H9 (cell line): Measurements from ENCODE around the gene RPL10A. TPM values are rescaled to one million over a fixed set of nuclear protein-coding genes. Genes with fewer than 3 reads are reported as not detected.

Experiments
- DNase-seq: peaks from one replicate; pipeline ENCODE4 v3.0.0-alpha.2; 2017
- H2AFZ ChIP-seq: one replicate; pipeline ENCODE4 v1.6.1; 2013; ENCODE audit warnings: mild to moderate bottlenecking, low read length, control low read depth, moderate library complexity
- H2AK5ac ChIP-seq: 2 replicates; pipeline ENCODE4 v1.6.1; 2013; ENCODE audit warnings: low read length, control low read depth, mixed read lengths; ENCODE audit not compliant: insufficient read length
- H2BK120ac ChIP-seq: one replicate; pipeline ENCODE4 v1.6.1; 2013; ENCODE audit warnings: low read depth, mild to moderate bottlenecking, low read length, control low read depth, inconsistent platforms; ENCODE audit not compliant: poor library complexity, severe bottlenecking
- H2BK12ac ChIP-seq: 2 replicates; pipeline ENCODE4 v1.6.1; 2013; ENCODE audit warnings: low read length, control low read depth, mixed read lengths, low read depth; ENCODE audit not compliant: insufficient read length
- H2BK15ac ChIP-seq: 2 replicates; pipeline ENCODE4 v1.6.1; 2013; ENCODE audit warnings: low read depth, low read length, control low read depth
- H2BK20ac ChIP-seq: one replicate; pipeline ENCODE4 v1.6.1; 2013; ENCODE audit warnings: low read depth, mild to moderate bottlenecking, low read length, control low read depth, inconsistent platforms; ENCODE audit not compliant: poor library complexity, severe bottlenecking
- H2BK5ac ChIP-seq: 2 replicates; pipeline ENCODE4 v1.6.1; 2013; ENCODE audit warnings: low read length, control low read depth, mixed read lengths; ENCODE audit not compliant: insufficient read length
- H3K14ac ChIP-seq: 2 replicates; pipeline ENCODE4 v1.6.1; 2013; ENCODE audit warnings: low read length, control low read depth; ENCODE audit not compliant: insufficient read depth
- H3K18ac ChIP-seq: 2 replicates; pipeline ENCODE4 v1.6.1; 2013; ENCODE audit warnings: low read depth, mild to moderate bottlenecking, mixed read lengths, low read length, control low read depth; ENCODE audit not compliant: insufficient read length
- H3K23ac ChIP-seq: 2 replicates; pipeline ENCODE4 v1.6.1; 2013; ENCODE audit warnings: low read length, control low read depth, mixed read lengths, low read depth; ENCODE audit not compliant: insufficient read length
- H3K23me2 ChIP-seq: 2 replicates; pipeline ENCODE4 v1.6.1; 2013; ENCODE audit warnings: low read depth, mild to moderate bottlenecking, mixed read lengths, low read length, control low read depth; ENCODE audit not compliant: insufficient read length, poor library complexity, severe bottlenecking
- H3K27ac ChIP-seq: 2 replicates; pipeline ENCODE4 v1.5.1; 2013; ENCODE audit warnings: low read length, control low read depth, mixed read lengths, low read depth; ENCODE audit not compliant: insufficient read length
- H3K27me3 ChIP-seq: 2 replicates; pipeline ENCODE4 v1.6.1; 2013; ENCODE audit warnings: low read length, control low read depth, inconsistent platforms; ENCODE audit not compliant: insufficient read depth
- H3K4ac ChIP-seq: 2 replicates; pipeline ENCODE4 v1.6.1; 2013; ENCODE audit warnings: low read depth, mild to moderate bottlenecking, control low read depth, inconsistent platforms, low read length, moderate library complexity
- H3K4me1 ChIP-seq: 2 replicates; pipeline ENCODE4 v1.6.1; 2013; ENCODE audit warnings: low read length, control low read depth, inconsistent platforms; ENCODE audit not compliant: insufficient read depth
- H3K4me2 ChIP-seq: 2 replicates; pipeline ENCODE4 v1.6.1; 2013; ENCODE audit warnings: low read length, control low read depth, mixed read lengths; ENCODE audit not compliant: insufficient read length, insufficient read depth
- H3K56ac ChIP-seq: 2 replicates; pipeline ENCODE4 v1.6.1; 2013; ENCODE audit warnings: low read depth, mild to moderate bottlenecking, mixed read lengths, low read length, control low read depth; ENCODE audit not compliant: insufficient read length
- H3K79me1 ChIP-seq: 2 replicates; pipeline ENCODE4 v1.6.1; 2013; ENCODE audit warnings: low read depth, mild to moderate bottlenecking, moderate library complexity, low read length, control low read depth, inconsistent platforms; ENCODE audit not compliant: insufficient read depth, poor library complexity, severe bottlenecking
- H3K79me2 ChIP-seq: 2 replicates; pipeline ENCODE4 v1.6.1; 2013; ENCODE audit warnings: low read length, control low read depth, inconsistent platforms; ENCODE audit not compliant: insufficient read depth
- H3K9ac ChIP-seq: 2 replicates; pipeline ENCODE4 v1.6.1; 2013; ENCODE audit warnings: low read length, control low read depth, mixed read lengths; ENCODE audit not compliant: insufficient read length; ENCODE audit errors: extremely low read depth
- H3K9me3 ChIP-seq: one replicate; pipeline ENCODE4 v1.6.1; 2013; ENCODE audit warnings: low read depth, low read length, inconsistent platforms; ENCODE audit not compliant: control insufficient read depth
- H3T11ph ChIP-seq: one replicate; pipeline ENCODE4 v1.6.1; 2013; ENCODE audit warnings: mild to moderate bottlenecking, low read length, control low read depth, inconsistent platforms
- H4K20me1 ChIP-seq: one replicate; pipeline ENCODE4 v1.6.1; 2013; ENCODE audit not compliant: control insufficient read depth, insufficient read length, insufficient read depth
- H4K5ac ChIP-seq: 2 replicates; pipeline ENCODE4 v1.6.1; 2013; ENCODE audit warnings: low read depth, mild to moderate bottlenecking, mixed read lengths, low read length, control low read depth; ENCODE audit not compliant: insufficient read length
- H4K8ac ChIP-seq: replicated peaks from 2 replicates; pipeline ENCODE4 v1.6.1; 2013; ENCODE audit warnings: low read length, control low read depth, mixed read lengths, low read depth; ENCODE audit not compliant: insufficient read length
- H4K91ac ChIP-seq: 2 replicates; pipeline ENCODE4 v1.6.1; 2013; ENCODE audit warnings: low read depth, mild to moderate bottlenecking, moderate library complexity, mixed read lengths, low read length, control low read depth; ENCODE audit not compliant: insufficient read length
- H3K27ac Mint-ChIP-seq, 3 experiments: 2 replicates in 2 of 3; 3 replicates in 1 of 3; pipeline ENCODE4 v1.8.0; 2020 to 2021; ENCODE audit warnings: mixed read lengths in 3 of 3, mild to moderate bottlenecking in 1 of 3, moderate library complexity in 1 of 3
- H3K27me3 Mint-ChIP-seq: 2 replicates; pipeline ENCODE4 v1.8.0; 2021; ENCODE audit warnings: low read depth, mild to moderate bottlenecking, moderate library complexity, mixed read lengths
- H3K36me3 Mint-ChIP-seq, 3 experiments: 2 replicates in 2 of 3; 3 replicates in 1 of 3; pipeline ENCODE4 v1.8.0; 2020 to 2021; ENCODE audit warnings: low read depth in 3 of 3, mixed read lengths in 3 of 3; ENCODE audit not compliant: insufficient read depth in 1 of 3
- H3K4me1 Mint-ChIP-seq, 2 experiments: 2 replicates each; pipeline ENCODE4 v1.8.0; 2020; ENCODE audit warnings: mixed read lengths in 2 of 2
- H3K4me3 Mint-ChIP-seq, 2 experiments: 2 replicates in 1 of 2; 3 replicates in 1 of 2; pipeline ENCODE4 v1.8.0; 2020 to 2021; ENCODE audit warnings: mild to moderate bottlenecking in 2 of 2, mixed read lengths in 2 of 2, moderate library complexity in 1 of 2
- H3K9me3 Mint-ChIP-seq, 2 experiments: 2 replicates in 1 of 2; 3 replicates in 1 of 2; pipeline ENCODE4 v1.8.0; 2020; ENCODE audit warnings: mild to moderate bottlenecking in 2 of 2, mixed read lengths in 2 of 2, moderate library complexity in 1 of 2
- WGBS: extraction: QIAGEN DNeasy Blood & Tissue Kit; methylation state at CpG from one replicate; pipeline ENCODE4 v1.1.7; 2013; ENCODE audit warnings: missing lambda C conversion rate, low lambda C conversion rate, mixed read lengths; ENCODE audit not compliant: insufficient read length; ENCODE audit errors: extremely low coverage; 5-methylcytosine and 5-hydroxymethylcytosine counted together
- total RNA-seq: library from RNA; stranded (reverse); gene quantifications from 2 replicates; pipeline ENCODE4 v1.2.1, GENCODE V29; 2021
- TF ChIP-seq, protein P1 (sequence below): fragments of 200-600 bp; sonication (generic); conservative IDR thresholded peaks from 3 replicates; pipeline ENCODE4 v1.8.0; 2021; ENCODE audit warnings: antibody characterized with exemption, mild to moderate bottlenecking

Gene RPL10A
- total RNA-seq, 1 experiment from 2014 or later: 1,830 TPM

DNA sequence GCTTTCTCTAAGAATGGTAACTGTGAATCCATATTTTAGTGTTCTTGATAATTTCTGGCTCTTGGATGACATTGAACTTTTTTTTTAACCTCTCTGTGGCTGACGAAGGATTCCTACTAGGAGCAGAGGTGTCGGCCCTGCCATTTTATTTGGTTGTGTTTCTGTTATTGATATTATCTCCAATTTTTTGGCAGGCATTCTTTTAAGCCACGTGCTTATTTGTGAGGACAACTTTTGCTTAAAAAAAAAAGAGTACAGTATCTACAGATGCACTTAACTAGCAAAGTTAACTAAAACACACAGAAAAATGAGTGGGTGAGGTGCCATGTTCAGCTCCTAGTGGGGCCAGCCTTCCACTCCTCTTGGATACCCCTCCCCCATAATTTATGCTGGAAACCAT is 15.0 kb upstream of the RPL10A start:
- WGBS: no CpG with 5 or more reads among the region's 3 CpGs

More for the DNA sequence above, 15.0 kb upstream of the RPL10A start:
- Mint-ChIP-seq H3K4me3 (peak overlapping the region; percentile 70 to 79), H3K27ac (no peak overlapping the region), H3K27me3 (peaks cover 17% of the 10 kb centered on the region), H3K36me3 (peaks cover 10 to 18% (median 15%) of the 10 kb centered on the region in 3 experiments), H3K4me1 (peaks cover 28 to 47% of the 10 kb centered on the region in 2 experiments), H3K9me3 (no peaks in the 10 kb centered on the region)
- H3K56ac ChIP-seq: no peak overlapping the region
- no peak overlapping the region for H2BK12ac ChIP-seq
- H3K9ac ChIP-seq: peak overlapping the region; percentile 2
- no peak overlapping the region for H2BK5ac ChIP-seq
- H3K14ac ChIP-seq: no peak overlapping the region
- H3K27me3 ChIP-seq: no peaks in the 10 kb centered on the region
- no peak overlapping the region for H3K4ac ChIP-seq
- H3K27ac ChIP-seq: no peak overlapping the region
- no peak overlapping the region for H2BK15ac ChIP-seq
- no peak overlapping the region for H4K8ac ChIP-seq
- no peak overlapping the region for H2AFZ ChIP-seq
- no peak overlapping the region for H3T11ph ChIP-seq
- H3K79me1 ChIP-seq: no peaks in the 10 kb centered on the region
- H2BK120ac ChIP-seq: no peak overlapping the region
- no peaks in the 10 kb centered on the region for H3K9me3 ChIP-seq
- H3K4me1 ChIP-seq: 0 out of 2 replicates have a peak, but pooled peaks cover 7% of the 10 kb centered on the region
- H3K79me2 ChIP-seq: no peaks in the 10 kb centered on the region
- no peak overlapping the region for H3K18ac ChIP-seq
- peak overlapping the region; percentile 61 for H3K4me2 ChIP-seq
- no peak overlapping the region for H4K91ac ChIP-seq
- H2BK20ac ChIP-seq: no peak overlapping the region
- H4K5ac ChIP-seq: no peak overlapping the region
- H2AK5ac ChIP-seq: no peak overlapping the region
- TF ChIP-seq, protein P1, sequence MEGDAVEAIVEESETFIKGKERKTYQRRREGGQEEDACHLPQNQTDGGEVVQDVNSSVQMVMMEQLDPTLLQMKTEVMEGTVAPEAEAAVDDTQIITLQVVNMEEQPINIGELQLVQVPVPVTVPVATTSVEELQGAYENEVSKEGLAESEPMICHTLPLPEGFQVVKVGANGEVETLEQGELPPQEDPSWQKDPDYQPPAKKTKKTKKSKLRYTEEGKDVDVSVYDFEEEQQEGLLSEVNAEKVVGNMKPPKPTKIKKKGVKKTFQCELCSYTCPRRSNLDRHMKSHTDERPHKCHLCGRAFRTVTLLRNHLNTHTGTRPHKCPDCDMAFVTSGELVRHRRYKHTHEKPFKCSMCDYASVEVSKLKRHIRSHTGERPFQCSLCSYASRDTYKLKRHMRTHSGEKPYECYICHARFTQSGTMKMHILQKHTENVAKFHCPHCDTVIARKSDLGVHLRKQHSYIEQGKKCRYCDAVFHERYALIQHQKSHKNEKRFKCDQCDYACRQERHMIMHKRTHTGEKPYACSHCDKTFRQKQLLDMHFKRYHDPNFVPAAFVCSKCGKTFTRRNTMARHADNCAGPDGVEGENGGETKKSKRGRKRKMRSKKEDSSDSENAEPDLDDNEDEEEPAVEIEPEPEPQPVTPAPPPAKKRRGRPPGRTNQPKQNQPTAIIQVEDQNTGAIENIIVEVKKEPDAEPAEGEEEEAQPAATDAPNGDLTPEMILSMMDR: no peak
- H4K20me1 ChIP-seq: no peaks in the 10 kb centered on the region
- no peak overlapping the region for H3K23ac ChIP-seq
- no peak for DNase-seq
- peaks cover 5% of the 10 kb centered on the region for H3K23me2 ChIP-seq
